Fibroblast of villous mesenchyme (primary cell): Measurements from ENCODE around the gene F12. TPM values are rescaled to one million over a fixed set of nuclear protein-coding genes. Genes with fewer than 3 reads are reported as not detected.

Experiments
- DNase-seq: peaks from one replicate; pipeline ENCODE4 v3.0.0-alpha.2; 2010; ENCODE audit warnings: low read depth
- H3K4me3 ChIP-seq: 2 replicates; pipeline ENCODE4 v1.5.1; 2011; ENCODE audit warnings: low read depth, mild to moderate bottlenecking, low read length
- CTCF ChIP-seq: IDR thresholded peaks from 2 replicates; pipeline ENCODE4 v1.5.1; 2012; ENCODE audit warnings: low read depth, mild to moderate bottlenecking, low read length; ENCODE audit not compliant: insufficient read depth
- total RNA-seq: library from RNA; depleted of rRNA; stranded (reverse); fragments of >200 nt; gene quantifications from 2 replicates; pipeline ENCODE4 v1.2.3, GENCODE V29; 2012

F12 gene
- total RNA-seq, 1 donor: 0.43 TPM

DNA sequence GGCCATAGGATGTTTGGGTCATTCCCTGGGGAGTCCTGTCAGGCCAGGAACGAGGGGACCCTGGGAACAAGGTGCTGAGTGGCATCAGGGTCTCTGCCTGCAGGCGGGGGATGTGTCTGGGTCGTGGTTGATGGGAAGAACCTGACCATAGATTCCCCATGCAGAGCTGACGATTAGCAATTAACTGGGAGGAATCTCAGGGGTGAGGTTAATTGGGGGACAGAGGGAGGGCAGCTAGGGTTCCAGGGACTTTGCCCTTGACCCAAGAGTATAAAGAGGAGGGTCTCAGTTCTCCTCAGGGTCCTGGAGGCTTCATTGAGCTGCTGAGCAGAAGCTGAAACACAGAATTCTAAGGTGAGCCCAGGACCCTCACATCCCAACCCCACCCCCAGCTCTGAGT, 25.2 kb downstream of the F12 start, which contains the start of gene SLC34A1:
SLC34A1 (plus strand) TSS at position 301 of the 400 bp plus-strand sequence. CDS start 1,308 bp downstream, outside the sequence.
- no peak for TF ChIP-seq CTCF
- no peak within 1 kb of the TSS for H3K4me3 ChIP-seq
- DNase-seq: no peak

DNA sequence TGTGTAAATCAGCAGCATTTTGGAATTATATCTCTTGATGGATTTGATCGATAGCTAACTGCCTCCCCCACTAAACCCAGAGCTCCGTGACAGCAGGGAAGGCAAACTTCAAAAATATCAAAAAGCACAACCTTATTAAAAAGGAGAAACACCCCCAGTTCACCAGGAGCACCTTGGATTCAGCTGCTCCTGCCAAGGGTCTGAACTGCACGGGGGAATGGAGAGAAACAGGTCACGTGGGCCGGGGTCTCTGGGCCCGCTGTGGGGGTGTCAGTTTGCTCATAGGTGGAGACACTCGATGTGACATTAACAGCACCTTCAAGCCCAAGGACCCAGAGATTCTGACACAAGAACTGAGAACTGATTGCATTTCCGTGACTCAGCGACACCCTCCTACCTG, 26.2 kb downstream of the F12 start:
- H3K4me3 ChIP-seq: no peak overlapping the region
- no peak for DNase-seq
- TF ChIP-seq CTCF: no peak

DNA sequence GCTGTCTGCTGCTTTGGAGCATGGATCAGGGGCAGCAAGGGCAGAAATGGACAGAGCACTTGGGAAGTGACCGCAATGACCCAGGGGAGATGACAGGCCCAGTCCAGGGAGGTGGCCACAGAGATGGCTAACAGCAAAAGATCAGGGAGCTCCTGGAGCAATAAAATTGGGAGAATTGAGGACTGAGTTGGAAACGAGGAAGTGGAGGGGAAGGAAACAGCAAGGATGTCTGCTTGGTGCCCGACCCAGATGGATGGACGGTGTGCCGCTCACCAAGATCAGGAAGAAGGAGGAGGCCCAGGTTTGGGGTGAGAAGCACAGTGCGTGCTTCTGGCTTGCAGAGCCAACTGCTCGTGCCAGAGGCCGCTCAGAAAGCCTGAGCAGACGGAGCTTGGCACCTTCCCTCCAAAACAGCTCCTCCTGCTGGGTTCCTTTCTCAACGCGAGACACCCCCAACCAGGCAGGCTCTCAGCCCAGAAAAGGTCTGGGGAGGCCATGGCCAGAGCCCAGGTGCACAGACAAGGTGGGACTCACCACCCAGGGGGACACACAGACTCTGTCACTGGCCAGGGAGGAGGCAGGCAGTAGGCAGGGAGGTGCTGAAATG, 26.8 kb downstream of the F12 start:
- H3K4me3 ChIP-seq: no peak overlapping the region
- DNase-seq: peak; percentile 36
- peak; percentile 45 for TF ChIP-seq CTCF

- DNase-seq: no peak
- TF ChIP-seq CTCF: no peak
- H3K4me3 ChIP-seq: no peak overlapping the region
Measured at GRCh38 chr5:177380805-177381126, 28.6 kb downstream of the F12 start.

DNA sequence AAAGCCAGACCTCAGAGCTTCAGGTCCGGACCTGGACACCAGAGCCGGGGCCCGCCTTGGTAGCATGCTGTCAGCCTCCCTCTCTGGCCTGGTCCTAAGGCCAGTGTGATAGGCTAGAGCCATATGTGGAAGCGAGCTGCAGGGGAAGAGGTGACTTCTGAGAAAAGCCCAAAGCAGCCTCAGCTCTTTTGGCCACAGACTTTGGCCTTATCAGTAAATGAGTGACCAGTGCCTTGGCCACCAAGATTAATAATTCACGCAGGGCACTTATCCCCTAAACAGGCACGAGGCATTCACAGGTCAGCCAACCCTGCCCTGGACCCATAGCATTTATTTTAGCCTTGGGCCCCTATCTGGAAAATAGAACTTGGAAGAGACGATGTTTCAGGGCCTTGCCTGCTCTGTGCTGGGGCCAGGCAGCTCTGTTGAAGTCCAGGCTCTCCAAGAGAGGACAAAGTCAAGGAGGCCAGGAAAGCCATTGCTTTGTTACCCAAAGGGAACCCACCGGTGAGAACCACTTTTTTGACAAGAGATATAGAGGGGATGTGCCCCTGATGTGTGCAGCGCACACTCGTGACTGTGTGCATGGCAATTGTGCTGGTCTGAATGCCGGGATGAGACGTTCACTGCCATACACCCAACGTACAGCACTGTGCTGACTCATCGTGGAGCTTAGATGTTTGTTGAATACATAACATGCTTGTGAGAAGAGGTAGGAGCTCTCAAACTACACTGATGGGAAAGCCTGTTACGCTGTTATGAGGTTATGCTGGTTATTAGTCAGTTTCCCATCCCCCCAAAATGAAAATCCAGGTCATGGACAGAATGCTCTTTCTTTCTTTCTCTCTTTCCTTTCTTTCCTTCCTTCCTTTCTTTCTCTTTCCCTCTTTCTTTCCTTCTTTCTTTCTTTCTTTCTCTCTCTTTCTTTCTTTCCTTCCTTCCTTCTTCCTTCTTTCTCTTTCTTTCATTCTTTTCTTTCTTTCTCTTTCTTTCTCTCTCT, 30.2 kb downstream of the F12 start:
- peak; percentile 78 for DNase-seq
- no peak overlapping the region for H3K4me3 ChIP-seq
- no peak for TF ChIP-seq CTCF

GRCh38 chr5:177377851-177378776, 31.2 kb downstream of the F12 start:
- no peak for TF ChIP-seq CTCF
- no peak overlapping the region for H3K4me3 ChIP-seq
- DNase-seq: no peak
